Measurements from ENCODE around the gene HNRNPA2B1.
"Not testable (repeated sequence)": the region's sequence is repeated elsewhere in the genome, so short reads cannot be mapped to it uniquely, and the experiment has no call there.

The HNRNPA2B1 gene

DNA sequence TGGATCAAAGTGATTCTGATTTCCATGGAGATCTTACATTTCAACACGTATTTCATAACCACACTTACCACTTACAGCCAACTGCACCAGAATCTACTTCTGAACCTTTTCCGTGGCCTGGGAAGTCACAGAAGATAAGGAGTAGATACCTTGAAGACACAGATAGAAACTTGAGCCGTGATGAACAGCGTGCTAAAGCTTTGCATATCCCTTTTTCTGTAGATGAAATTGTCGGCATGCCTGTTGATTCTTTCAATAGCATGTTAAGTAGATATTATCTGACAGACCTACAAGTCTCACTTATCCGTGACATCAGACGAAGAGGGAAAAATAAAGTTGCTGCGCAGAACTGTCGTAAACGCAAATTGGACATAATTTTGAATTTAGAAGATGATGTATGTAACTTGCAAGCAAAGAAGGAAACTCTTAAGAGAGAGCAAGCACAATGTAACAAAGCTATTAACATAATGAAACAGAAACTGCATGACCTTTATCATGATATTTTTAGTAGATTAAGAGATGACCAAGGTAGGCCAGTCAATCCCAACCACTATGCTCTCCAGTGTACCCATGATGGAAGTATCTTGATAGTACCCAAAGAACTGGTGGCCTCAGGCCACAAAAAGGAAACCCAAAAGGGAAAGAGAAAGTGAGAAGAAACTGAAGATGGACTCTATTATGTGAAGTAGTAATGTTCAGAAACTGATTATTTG lies 15.3 kb downstream of the HNRNPA2B1 start:
- no peak for DNase-seq (ENCODE audit: low read depth in 3 of 3)

DNA sequence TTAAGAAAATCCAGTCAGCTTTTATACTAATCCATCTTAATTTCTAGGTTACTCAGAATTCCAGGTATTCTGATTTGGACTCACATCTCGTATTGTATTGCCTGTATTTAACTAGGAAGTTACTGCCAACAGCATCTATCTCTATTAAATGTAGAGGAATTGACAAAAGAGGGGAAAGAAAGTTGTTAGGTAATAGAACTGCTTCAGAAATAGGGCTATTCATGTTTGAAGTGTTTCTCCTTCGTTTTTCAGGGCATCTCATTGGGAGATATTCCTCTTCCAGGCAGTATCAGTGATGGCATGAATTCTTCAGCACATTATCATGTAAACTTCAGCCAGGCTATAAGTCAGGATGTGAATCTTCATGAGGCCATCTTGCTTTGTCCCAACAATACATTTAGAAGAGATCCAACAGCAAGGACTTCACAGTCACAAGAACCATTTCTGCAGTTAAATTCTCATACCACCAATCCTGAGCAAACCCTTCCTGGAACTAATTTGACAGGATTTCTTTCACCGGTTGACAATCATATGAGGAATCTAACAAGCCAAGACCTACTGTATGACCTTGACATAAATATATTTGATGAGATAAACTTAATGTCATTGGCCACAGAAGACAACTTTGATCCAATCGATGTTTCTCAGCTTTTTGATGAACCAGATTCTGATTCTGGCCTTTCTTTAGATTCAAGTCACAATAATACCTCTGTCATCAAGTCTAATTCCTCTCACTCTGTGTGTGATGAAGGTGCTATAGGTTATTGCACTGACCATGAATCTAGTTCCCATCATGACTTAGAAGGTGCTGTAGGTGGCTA lies 16.1 kb downstream of the HNRNPA2B1 start:
- DNase-seq (ENCODE audit: low read depth in 3 of 3) = not testable (repeated sequence)

GRCh38 chr7:26183545-26184280 lies 16.8 kb downstream of the HNRNPA2B1 start:
- no peak for DNase-seq (ENCODE audit: low read depth in 3 of 3)

DNA sequence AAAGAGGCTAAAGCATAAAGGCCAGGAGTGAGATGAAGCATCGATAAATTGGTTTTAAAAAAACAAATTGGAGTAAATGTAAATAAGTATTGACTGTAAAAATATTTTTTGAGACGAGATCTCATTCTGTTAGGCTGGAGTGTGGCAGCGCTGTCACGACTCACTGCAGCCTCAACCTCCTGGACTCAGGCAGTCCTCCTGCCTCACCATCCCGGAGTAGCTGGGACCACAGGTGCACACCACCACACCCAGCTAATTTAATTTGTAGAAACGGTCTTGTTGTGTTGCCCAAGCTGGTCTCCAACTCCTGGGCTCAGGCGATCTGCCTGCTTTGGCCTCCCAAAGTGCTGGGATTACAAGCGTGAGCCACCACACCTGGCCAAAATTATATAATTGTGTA lies 17.8 kb downstream of the HNRNPA2B1 start:
- no peak for DNase-seq (ENCODE audit: low read depth in 3 of 3)

DNA sequence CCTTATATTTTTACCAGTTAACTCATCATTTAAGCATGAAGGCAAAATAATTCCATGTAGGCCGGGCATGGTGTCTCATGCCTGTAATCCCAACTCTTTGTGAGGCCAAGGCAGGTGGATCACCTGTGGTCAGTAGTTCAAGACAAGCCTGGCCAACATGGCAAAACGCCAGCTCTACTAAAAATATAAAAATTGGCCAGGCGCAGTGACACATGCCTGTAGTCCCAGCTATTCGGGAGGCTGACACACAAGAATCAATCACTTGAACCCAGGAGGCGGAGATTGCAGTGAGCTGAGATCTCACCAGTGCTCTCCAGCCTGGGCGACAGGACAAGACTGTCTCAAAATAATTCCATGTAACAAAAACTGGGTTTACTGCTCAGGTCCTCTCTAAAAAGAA lies 18.3 kb downstream of the HNRNPA2B1 start:
- DNase-seq (ENCODE audit: low read depth in 3 of 3) = no peak

DNA sequence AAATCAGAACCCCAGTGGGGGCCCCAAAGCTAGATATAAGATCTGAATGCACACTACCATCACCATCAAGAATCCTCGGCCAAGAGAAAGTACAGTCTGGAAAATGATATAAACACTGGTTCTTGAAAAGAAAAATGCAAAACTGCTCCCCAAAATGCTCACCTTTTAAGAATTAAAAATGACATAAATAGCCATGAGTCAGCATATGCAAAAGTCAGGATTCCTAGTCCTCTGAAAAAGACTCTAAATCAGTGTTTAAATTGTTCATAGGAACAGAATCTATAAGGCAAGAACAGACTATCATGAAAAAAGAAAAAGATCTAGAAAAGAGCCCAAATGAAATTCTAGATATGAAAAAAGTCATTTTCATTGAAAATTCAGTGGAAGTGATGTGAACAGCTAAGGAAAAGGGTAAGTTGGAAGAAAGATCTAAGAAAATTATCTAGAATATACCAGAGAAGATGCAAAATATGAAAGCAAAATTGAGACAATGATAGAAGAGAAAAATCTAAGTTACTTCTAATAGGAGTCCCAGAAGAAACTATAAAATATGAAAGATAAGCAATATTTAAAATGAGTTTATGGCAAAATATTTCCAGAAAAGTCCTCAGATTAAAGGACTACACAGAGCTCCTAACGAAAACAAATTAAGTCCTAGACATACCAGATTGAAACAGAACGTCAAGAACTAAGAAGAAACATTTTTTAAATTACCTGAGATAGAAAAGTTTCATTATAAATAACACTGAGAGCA lies 18.9 kb downstream of the HNRNPA2B1 start:
- no peak for DNase-seq (ENCODE audit: low read depth in 3 of 3)

DNA sequence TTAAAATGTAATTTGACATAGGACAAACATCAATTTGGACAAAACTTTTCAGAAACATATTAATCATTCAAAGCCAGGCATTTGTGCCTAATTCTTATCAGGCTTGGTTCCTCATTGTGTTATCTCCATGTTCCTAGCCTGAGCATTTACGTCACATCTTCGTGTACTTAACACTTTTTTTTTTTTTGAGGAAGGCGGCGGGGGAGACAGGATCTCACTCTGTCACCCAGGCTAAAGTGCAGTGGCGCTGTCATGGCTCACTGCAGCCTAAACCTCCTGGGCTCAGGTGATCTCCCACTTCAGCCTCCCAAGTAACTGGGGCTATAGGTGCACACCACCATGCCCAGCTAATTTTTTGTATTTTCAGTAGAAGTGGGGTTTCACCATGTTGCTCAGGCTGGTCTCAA lies 19.8 kb downstream of the HNRNPA2B1 start:
- DNase-seq (ENCODE audit: low read depth in 3 of 3) = no peak

DNA sequence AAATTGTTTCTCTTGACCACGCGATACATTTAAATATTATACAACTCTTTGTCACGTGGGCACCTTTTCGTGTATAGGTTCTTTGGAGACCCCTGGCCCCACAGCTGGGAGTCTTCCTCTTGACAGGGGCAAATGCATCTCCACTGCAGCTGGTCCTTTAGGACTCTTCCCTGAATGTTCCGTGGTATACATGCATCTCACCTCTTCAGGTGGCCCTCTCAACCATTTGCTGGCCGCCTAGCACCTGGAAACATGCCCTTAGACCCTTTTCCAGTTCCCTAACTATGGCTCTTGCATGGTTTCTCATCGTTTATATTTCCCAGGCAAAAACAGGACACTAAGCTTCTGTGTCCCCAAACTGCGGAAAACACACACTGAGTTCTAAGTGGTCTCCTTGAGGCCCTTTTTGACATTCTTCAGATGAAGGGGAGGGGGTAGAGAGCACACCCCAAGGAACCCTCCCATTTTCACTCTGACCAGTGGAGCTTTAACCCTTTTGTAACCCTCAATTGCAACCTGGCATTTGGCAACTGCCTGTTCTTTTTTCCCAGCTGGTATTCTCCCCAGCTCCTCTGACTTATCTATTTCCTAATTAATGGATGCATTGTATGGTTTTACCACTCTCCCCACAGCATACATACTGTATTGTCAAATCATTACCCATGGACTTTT lies 20.6 kb downstream of the HNRNPA2B1 start:
- DNase-seq (ENCODE audit: low read depth in 3 of 3) = no peak

DNA sequence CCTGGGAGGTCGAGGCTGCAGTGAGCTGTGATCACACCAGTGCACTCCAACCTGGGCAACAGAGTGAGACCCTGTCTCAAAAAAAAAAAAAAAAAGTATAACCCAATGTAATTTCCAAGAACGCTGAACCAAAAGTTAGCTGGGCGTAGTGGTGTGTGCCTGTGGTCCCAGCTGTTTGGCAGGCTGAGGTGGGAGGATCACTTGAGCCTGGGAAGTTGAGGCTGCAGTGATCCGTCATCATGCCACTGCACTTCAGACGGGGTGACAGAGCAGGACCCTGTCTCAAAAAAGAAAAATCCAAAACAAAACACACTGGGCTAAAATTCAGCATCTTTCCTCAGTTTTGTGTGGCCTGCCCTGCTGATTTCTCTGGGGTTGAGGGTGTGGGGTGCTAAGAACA lies 21.1 kb downstream of the HNRNPA2B1 start:
- no peak for DNase-seq (ENCODE audit: low read depth in 3 of 3)

- DNase-seq (ENCODE audit: low read depth in 3 of 3) = no peak
Measured at GRCh38 chr7:26178272-26178960, 22.1 kb downstream of the HNRNPA2B1 start.

GRCh38 chr7:26177269-26177668 lies 23.3 kb downstream of the HNRNPA2B1 start:
- DNase-seq (ENCODE audit: low read depth in 3 of 3) = not testable (repeated sequence)

DNA sequence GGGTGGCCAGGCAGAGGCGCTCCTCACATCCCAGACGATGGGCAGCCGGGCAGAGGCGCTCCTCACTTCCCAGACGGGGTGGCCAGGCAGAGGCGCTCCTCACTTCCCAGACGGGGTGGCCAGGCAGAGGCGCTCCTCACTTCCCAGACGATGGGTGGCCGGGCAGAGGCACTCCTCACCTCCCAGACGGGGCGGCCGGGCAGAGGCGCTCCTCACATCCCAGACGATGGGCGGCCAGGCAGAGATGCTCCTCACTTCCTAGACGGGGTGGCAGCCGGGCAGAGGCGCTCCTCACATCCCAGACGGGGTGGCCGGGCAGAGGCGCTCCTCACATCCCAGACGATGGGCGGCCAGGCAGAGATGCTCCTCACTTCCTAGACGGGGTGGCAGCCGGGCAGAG lies 23.9 kb downstream of the HNRNPA2B1 start:
- DNase-seq (ENCODE audit: low read depth in 3 of 3) = not testable (repeated sequence)

DNA sequence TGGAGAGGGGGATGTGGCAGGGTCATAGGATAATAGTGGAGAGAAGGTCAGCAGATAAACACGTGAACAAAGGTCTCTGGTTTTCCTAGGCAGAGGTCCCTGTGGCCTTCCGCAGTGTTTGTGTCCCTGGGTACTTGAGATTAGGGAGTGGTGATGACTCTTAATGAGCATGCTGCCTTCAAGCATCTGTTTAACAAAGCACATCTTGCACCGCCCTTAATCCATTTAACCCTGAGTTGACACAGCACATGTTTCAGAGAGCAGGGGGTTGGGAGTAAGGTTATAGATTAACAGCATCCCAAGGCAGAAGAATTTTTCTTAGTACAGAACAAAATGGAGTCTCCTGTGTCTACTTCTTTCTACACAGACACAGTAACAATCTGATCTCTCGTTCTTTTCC lies 24.6 kb downstream of the HNRNPA2B1 start:
- DNase-seq (ENCODE audit: low read depth in 3 of 3) = not testable (repeated sequence)

- DNase-seq (ENCODE audit: low read depth in 3 of 3) = no peak
Measured at GRCh38 chr7:26172048-26172447, 28.5 kb downstream of the HNRNPA2B1 start.

- no peak for DNase-seq (ENCODE audit: low read depth in 3 of 3)
Measured at GRCh38 chr7:26171601-26172000, 28.9 kb downstream of the HNRNPA2B1 start.

DNA sequence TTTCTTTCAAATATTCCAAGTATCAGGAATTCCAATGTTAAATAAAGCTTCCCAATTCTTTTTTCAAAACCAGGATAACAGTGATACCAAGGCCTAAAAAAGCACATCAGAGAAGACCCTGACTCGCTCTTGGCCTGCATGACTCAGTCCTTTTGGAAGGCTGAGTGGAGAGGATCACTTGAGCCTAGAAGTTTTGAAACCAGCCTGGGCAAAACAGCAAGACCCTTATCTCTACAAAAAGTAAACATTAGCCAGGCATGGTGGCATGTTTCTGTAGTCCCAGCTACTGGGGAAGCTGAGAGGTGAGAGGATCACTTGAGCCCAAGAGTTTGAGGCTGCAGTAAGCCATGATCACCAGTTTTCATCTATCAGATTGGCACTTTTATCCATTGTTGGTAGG lies 29.9 kb downstream of the HNRNPA2B1 start:
- no peak for DNase-seq (ENCODE audit: low read depth in 3 of 3)

GRCh38 chr7:26169271-26169670 lies 31.3 kb downstream of the HNRNPA2B1 start:
- DNase-seq (ENCODE audit: low read depth in 3 of 3) = no peak

DNA sequence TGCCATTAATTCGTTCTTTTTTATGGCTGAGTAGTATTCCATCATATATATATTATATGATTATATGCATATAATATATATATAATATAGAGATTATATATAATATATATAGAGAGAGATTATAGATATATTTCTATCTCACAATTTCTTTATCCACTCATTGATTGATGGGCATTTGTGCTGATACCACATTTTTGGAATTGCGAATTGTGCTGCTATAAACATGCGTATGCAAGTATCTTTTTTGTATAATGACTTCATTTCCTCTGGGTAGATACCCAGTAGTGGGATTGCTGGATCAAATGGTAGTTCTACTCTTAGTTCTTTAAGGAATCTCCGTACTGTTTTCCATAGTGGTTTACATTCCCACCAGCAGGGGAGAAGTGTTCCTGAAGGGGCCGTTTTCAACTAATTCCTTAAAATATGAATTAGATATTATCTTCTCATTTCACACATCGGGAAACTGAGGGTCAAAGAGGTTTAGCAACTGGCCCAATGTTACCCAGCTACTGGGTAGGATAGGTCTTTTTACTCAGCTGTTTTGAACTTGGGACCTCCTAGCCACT lies 32.0 kb downstream of the HNRNPA2B1 start:
- DNase-seq (ENCODE audit: low read depth in 3 of 3) = no peak

DNA sequence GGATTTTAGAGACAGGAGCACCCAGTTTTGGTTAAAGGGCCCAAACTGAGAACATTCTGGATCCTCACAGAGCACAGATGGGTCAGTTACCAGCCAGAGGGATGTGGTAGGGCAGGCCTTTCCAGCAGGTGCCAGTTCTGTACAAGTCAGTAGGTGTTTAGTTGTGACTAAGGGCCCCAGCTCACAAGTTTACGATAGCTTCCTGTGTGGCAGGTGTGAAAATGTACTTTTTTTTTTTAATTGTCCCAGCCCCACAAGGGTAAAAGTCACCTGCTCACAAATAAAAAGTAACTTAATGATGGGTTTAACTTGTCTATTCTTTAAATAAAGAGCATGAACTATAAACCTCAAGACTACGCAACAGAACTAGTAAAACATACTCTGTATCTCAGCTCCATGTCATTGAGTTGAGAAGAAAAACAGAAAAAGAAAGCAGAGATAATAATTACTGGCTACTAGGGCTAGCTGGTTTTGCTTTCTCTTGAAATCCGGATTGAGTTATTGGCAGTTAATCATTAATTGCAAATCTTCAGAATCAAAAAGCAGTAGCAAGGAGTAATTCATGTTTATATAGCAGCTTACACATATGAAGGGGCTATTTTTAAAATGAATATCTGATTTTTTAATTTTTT lies 33.1 kb downstream of the HNRNPA2B1 start:
- no peak for DNase-seq (ENCODE audit: low read depth in 3 of 3)

Measured in stimulated activated CD4-positive, alpha-beta T cell treated with anti-CD3 and anti-CD28 coated beads, TNF-alpha, amount 100 ng/mL, for 48 hours (primary cell).